Fibroblast of mammary gland (primary cell): ENCODE data around the gene PLPPR1.

ENCODE experiments used
- DNase-seq: peaks from one replicate; pipeline ENCODE4 v3.0.0-alpha.2; 2010; ENCODE audit warnings: low read depth
- H3K4me3 ChIP-seq: 2 replicates; pipeline ENCODE4 v1.5.1; 2011; ENCODE audit warnings: low read depth, mild to moderate bottlenecking, low read length, moderate library complexity; ENCODE audit not compliant: control insufficient read depth
- TF ChIP-seq, protein P1 (sequence below): conservative IDR thresholded peaks from 2 replicates; pipeline ENCODE4 v1.5.1; 2011; ENCODE audit warnings: low read depth, low read length, inconsistent platforms; ENCODE audit not compliant: control insufficient read depth, insufficient read depth

PLPPR1 gene

DNA sequence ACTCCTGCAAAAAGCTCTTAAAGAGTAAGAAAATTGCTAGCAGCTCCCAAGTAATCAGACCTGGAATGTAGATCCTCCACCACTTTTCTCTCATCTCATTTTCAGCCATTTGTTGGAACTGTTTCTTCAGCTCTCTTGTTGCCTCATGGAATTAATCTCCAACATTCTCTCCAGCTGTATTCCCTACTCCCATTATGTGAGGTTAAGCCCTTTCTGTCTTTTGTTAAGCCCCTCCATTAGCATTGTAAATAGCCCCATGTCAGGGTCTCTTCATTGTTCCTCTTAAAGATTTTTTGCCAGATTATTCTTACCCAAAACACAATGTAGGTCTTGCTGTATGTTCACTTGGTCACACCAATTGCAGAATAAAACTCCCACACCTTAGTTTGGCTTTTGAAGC lies 119.8 kb downstream of the PLPPR1 start:
- no peak for DNase-seq
- H3K4me3 ChIP-seq, result no peak overlapping the region
- TF ChIP-seq, protein P1, sequence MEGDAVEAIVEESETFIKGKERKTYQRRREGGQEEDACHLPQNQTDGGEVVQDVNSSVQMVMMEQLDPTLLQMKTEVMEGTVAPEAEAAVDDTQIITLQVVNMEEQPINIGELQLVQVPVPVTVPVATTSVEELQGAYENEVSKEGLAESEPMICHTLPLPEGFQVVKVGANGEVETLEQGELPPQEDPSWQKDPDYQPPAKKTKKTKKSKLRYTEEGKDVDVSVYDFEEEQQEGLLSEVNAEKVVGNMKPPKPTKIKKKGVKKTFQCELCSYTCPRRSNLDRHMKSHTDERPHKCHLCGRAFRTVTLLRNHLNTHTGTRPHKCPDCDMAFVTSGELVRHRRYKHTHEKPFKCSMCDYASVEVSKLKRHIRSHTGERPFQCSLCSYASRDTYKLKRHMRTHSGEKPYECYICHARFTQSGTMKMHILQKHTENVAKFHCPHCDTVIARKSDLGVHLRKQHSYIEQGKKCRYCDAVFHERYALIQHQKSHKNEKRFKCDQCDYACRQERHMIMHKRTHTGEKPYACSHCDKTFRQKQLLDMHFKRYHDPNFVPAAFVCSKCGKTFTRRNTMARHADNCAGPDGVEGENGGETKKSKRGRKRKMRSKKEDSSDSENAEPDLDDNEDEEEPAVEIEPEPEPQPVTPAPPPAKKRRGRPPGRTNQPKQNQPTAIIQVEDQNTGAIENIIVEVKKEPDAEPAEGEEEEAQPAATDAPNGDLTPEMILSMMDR, result no peak

DNA sequence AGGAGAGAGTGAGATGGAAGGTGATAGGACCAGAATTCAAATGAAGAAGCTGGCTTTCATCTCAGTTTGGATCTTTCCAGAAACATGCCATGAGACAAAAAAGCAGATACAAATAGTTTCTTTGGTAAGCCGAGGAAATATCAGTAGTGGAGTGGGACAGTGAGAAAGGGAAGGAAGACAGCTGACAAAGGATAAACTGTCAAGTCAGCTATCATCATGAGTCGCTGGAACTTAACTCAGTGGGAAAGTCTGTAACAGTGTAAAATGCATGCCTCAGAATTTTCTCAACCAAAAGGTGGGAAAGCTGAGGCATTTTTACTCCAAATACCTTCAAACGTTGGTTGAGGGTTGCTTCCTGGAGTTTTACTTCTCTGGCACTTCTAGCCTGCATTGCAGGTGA lies 129.8 kb downstream of the PLPPR1 start:
- no peak overlapping the region for H3K4me3 ChIP-seq
- no peak for DNase-seq
- TF ChIP-seq, protein P1, result no peak

DNA sequence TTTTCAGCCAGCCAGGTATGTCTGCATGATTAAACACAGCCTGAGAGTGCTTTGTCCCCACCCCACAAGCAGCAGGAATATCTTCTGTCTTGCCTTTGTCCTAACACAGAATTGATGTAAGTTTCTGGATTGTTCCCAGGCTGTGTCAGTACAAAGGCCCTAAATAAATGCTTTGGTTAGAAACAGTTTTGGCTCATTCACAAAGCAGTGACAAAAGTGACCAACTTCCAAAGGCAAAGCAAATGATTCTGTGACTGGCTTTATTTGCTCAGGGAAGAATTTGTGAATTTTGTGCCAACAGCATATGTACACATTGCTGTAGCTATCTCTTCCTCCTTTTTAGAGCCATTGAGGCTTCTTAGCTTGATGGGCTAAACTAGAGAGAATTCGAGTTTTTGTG lies 133.7 kb downstream of the PLPPR1 start:
- H3K4me3 ChIP-seq, result no peak overlapping the region
- TF ChIP-seq, protein P1, result no peak
- DNase-seq, result no peak

DNA sequence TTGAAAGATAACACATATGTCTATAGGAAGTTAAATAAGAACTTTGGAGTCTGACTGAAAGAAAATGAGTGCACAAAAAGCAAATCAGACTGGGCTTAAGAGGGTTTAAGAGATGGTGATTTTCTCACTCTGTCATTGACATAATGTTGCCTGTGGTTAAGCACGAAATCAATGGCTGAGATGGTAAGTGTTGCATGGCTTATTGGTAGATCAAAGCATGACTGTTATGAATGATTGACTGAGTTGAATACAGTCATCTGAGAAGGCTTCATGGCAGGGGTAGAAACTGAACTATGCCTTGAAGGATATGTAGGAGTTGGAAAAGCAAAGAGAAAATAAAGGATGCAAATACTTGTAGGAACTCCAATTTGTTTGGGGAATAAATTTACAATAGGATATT lies 136.6 kb downstream of the PLPPR1 start:
- DNase-seq, result no peak
- TF ChIP-seq, protein P1, result no peak
- H3K4me3 ChIP-seq, result no peak overlapping the region

DNA sequence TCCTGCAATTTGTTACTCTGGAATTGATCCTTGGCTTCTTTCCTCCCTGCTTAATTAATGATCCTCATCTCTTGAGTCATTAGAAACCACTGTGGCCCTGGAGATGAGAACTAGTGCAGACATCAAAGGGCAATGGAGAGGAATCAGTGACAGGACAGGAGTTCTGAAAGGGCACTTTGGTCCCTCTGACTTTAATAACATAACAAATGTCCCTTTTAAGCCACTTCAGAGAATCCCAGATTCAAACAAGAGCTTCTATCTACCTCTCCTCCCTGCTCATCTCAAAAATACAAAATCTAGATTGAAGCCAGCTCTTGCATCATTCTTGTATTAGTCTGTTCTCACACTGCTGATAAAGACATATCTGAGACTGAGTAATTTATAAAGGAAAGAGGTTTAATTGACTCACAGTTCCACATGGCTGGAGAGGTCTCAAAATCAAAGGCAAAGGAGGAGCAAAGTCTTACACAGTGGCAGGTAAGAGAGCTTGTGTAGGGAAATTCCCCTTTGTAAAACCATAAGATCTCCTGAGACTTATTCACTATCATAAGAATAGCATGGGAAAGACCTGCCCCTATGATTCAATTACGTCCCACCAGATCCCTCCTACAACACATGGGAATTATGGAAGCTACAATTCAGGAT lies 139.1 kb downstream of the PLPPR1 start:
- TF ChIP-seq, protein P1, result no peak
- no peak overlapping the region for H3K4me3 ChIP-seq

DNA sequence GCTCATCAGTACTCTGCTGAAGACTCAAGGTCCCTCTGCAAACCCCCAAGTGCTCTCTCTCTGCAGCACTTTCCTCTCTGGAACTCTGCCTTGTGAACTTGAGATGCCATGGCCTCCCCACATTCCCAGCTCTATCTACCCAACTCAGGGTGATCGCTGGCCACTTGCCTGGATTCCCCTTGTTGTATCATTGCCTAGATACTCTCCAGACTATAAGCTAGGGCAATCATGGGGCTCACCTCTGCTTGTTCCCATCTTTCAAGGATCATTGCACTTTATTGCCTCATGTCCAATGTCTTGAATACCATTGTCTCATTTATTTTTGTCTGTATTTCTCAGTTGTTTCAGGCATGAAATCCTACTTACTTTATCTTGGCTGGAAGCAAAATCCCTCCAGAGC lies 144.1 kb downstream of the PLPPR1 start:
- TF ChIP-seq, protein P1, result no peak

More for the DNA sequence above, 139.1 kb downstream of the PLPPR1 start:
- no peak for DNase-seq

DNA sequence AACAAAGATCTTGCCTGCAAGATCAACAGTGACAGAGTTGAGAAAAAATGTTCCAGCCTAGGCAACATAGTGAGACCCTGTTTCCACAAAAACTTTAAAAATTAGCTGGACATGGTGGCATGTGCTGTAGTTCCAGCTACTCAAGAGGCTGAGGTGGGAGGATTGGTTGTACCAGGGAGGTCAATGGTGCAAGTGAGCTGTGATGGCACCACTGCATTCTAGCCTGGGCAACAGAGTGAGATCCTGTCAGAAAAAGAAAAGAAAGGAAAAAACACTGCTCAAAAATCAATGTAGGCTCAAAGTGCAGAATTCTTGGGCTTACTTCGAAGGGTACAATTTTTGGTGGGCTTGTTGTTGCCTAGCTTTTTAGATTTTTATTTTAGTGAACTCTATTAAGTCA lies 145.4 kb downstream of the PLPPR1 start:
- DNase-seq, result no peak
- TF ChIP-seq, protein P1, result no peak
- H3K4me3 ChIP-seq, result no peak overlapping the region

More for the DNA sequence above, 144.1 kb downstream of the PLPPR1 start:
- no peak for DNase-seq
- no peak overlapping the region for H3K4me3 ChIP-seq
